ENCODE results near the gene SPEN.
"Not testable (repeated sequence)": the region's sequence is repeated elsewhere in the genome, so short reads cannot be mapped to it uniquely, and the experiment has no call there.

The SPEN gene

GRCh38 chr1:15837931-15838330 is 9.6 kb upstream of the SPEN start:
- no peak overlapping the region for H3K4me3 ChIP-seq (ENCODE audit: low read length)
- no peaks in the 10 kb centered on the region for H3K36me3 ChIP-seq (ENCODE audit: insufficient read depth, low read length)
- H2AFZ ChIP-seq (ENCODE audit: low read depth, low read length), result no peak overlapping the region
- no peaks in the 10 kb centered on the region for H3K27me3 ChIP-seq (ENCODE audit: insufficient read depth, low read length)
- H3K9me3 ChIP-seq (ENCODE audit: low read length), result no peaks in the 10 kb centered on the region
- peaks cover 18% of the 10 kb centered on the region for H3K4me1 ChIP-seq (ENCODE audit: insufficient read depth, low read length)

DNA sequence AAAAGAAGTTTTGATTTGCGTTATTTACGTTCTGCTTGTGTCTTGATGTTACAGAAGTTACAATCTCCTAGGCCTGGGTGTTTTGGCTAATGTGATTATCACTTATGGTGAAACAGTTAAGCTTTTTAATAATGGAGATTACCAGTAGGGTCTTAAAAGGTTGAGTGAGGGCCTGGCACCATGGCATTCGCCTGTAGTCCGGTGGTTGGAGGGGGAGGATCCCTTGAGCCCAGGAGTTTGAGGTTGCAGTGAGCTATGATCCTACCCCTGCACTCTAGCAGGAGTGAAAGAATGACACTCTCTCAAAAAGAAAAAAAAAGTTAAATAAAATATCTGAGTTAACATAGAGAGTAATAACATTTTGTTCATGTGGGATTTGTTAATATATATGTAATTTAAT is 8.8 kb upstream of the SPEN start:
- Histone ChIP-seq H3K27me3 (ENCODE audit: insufficient read depth, low read length) (no peaks in the 10 kb centered on the region), H3K4me1 (ENCODE audit: insufficient read depth, low read length) (peaks cover 15% of the 10 kb centered on the region), H3K36me3 (ENCODE audit: insufficient read depth, low read length) (no peaks in the 10 kb centered on the region), H2AFZ (ENCODE audit: low read depth, low read length) (no peak overlapping the region), H3K9me3 (ENCODE audit: low read length) (no peaks in the 10 kb centered on the region), H3K4me3 (ENCODE audit: low read length) (no peak overlapping the region)

DNA sequence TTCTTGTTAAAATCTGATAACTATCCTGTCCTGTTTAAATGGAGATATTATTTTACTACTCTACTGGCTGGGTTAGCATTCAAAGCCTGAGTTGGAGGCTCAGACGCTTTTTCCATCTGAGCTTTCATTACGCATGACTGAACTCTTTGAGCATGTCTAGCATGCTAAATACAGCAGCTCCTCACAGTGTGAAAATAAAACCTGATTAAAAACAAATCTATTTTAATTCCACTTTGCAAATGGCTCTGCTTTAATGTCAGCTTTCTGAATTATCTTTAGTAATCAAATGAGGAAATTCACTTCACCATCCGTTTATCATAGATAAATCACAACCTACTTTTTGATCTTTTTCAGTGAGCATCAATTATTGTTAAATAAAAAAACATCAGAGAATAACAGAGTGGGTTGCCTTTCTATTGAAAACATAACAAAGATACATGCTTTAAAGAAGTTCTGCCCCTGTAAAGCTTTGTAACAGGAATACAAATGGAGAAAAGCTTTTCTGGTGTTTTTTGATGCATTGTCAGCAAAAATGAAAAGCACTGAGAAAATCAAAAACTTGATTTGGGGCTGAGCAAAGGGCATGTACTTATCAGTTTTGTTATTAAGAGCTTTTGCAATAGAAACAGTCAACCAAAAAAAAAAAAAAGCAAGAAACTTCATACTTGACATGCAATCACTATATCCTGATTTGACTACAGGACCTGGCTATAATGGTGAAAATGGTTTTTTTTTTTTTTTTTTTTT is 3.5 kb upstream of the SPEN start:
- Histone ChIP-seq H3K27me3 (ENCODE audit: insufficient read depth, low read length) (no peaks in the 10 kb centered on the region), H3K36me3 (ENCODE audit: insufficient read depth, low read length) (no peaks in the 10 kb centered on the region), H3K9me3 (ENCODE audit: low read length) (no peaks in the 10 kb centered on the region), H3K4me1 (ENCODE audit: insufficient read depth, low read length) (peaks cover 18% of the 10 kb centered on the region), H3K4me3 (ENCODE audit: low read length) (peak overlapping the region; percentile 17), H2AFZ (ENCODE audit: low read depth, low read length) (no peak overlapping the region)

GRCh38 chr1:15846056-15846455 is 1.5 kb upstream of the SPEN start:
- H3K27me3 ChIP-seq (ENCODE audit: insufficient read depth, low read length); H3K36me3 ChIP-seq (ENCODE audit: insufficient read depth, low read length); H2AFZ ChIP-seq (ENCODE audit: low read depth, low read length); H3K4me3 ChIP-seq (ENCODE audit: low read length); H3K9me3 ChIP-seq (ENCODE audit: low read length): not testable (repeated sequence)
- H3K4me1 ChIP-seq (ENCODE audit: insufficient read depth, low read length), result peaks cover 26% of the 10 kb centered on the region

- H3K4me3 ChIP-seq (ENCODE audit: low read length), result peak overlapping the region; percentile 97
- H2AFZ ChIP-seq (ENCODE audit: low read depth, low read length), result no peak overlapping the region
- no peaks in the 10 kb centered on the region for H3K36me3 ChIP-seq (ENCODE audit: insufficient read depth, low read length)
- no peaks in the 10 kb centered on the region for H3K27me3 ChIP-seq (ENCODE audit: insufficient read depth, low read length)
- H3K4me1 ChIP-seq (ENCODE audit: insufficient read depth, low read length), result peaks cover 37% of the 10 kb centered on the region
- no peaks in the 10 kb centered on the region for H3K9me3 ChIP-seq (ENCODE audit: low read length)
Measured at GRCh38 chr1:15847893-15848142, 311 bp downstream of the SPEN start.

GRCh38 chr1:15848143-15848928 is 829 bp downstream of the SPEN start:
- H3K4me1 ChIP-seq (ENCODE audit: insufficient read depth, low read length), result peaks cover 37% of the 10 kb centered on the region

GRCh38 chr1:15848929-15849774 is 1.6 kb downstream of the SPEN start:
- H3K4me3 ChIP-seq (ENCODE audit: low read length), result peak overlapping the region; percentile 97
- H2AFZ ChIP-seq (ENCODE audit: low read depth, low read length), result no peak overlapping the region
- H3K27me3 ChIP-seq (ENCODE audit: insufficient read depth, low read length), result no peaks in the 10 kb centered on the region
- H3K36me3 ChIP-seq (ENCODE audit: insufficient read depth, low read length), result no peaks in the 10 kb centered on the region
- H3K9me3 ChIP-seq (ENCODE audit: low read length), result no peaks in the 10 kb centered on the region
- peaks cover 29% of the 10 kb centered on the region for H3K4me1 ChIP-seq (ENCODE audit: insufficient read depth, low read length)

More at GRCh38 chr1:15848143-15848928, 829 bp downstream of the SPEN start:
- Histone ChIP-seq H2AFZ (ENCODE audit: low read depth, low read length) (no peak overlapping the region), H3K27me3 (ENCODE audit: insufficient read depth, low read length) (no peaks in the 10 kb centered on the region), H3K36me3 (ENCODE audit: insufficient read depth, low read length) (no peaks in the 10 kb centered on the region), H3K9me3 (ENCODE audit: low read length) (no peaks in the 10 kb centered on the region), H3K4me3 (ENCODE audit: low read length) (peak overlapping the region; percentile 97)

DNA sequence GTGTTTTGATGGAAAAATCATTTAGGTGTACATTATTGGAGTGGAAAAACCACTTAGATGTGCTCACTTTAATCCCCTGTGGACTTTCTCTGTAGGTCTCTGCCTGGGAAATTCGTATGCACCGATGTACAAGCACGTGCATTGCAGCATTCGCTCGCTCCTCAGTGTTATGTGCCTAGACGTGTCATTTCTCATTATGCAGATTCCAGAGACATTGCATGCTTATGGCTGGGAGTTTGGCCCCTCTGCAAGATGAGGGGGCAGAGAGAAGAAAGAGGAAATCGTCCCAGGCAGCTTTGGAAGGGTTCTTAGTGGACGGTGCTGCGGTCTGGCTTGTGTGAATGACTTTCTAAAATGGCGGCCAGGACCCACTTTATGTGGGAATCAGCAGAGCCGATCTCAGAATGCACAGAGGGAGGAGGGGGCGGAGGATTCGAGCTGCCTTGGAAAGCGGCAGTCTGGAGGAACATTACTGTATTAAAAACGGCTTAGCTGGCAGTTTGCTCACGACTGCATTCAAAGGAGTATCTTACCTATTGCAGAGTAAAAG is 2.3 kb downstream of the SPEN start:
- no peaks in the 10 kb centered on the region for H3K36me3 ChIP-seq (ENCODE audit: insufficient read depth, low read length)
- no peaks in the 10 kb centered on the region for H3K9me3 ChIP-seq (ENCODE audit: low read length)
- H3K4me3 ChIP-seq (ENCODE audit: low read length), result peak overlapping the region; percentile 97
- H2AFZ ChIP-seq (ENCODE audit: low read depth, low read length), result no peak overlapping the region
- H3K4me1 ChIP-seq (ENCODE audit: insufficient read depth, low read length), result peaks cover 23% of the 10 kb centered on the region
- H3K27me3 ChIP-seq (ENCODE audit: insufficient read depth, low read length), result no peaks in the 10 kb centered on the region

DNA sequence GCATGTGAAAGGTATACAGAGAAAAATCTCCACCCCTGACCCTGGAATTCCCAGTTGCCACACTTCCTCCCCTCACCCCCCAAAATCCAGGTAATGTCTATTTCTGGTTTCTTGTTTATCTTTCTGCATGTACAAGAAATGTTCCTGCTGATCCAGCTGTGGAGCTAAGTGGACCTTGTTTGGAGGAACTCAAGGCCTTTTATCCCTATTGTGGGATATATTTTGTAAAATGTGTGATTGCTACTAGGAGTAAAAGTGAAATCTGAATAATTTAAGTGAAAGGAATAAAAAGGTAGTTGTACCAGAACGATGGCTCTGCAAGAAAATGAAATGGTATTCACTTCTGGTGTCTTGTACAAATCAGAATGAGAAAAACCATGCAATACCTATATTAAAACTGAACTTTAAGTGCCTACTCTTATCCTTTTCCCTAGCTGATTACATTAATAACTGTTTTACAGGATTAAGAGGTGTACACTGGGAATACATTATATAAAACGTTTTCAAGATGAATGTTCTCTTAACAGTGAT is 3.0 kb downstream of the SPEN start:
- Histone ChIP-seq H3K27me3 (ENCODE audit: insufficient read depth, low read length) (no peaks in the 10 kb centered on the region), H3K4me1 (ENCODE audit: insufficient read depth, low read length) (peaks cover 19% of the 10 kb centered on the region), H2AFZ (ENCODE audit: low read depth, low read length) (no peak overlapping the region), H3K9me3 (ENCODE audit: low read length) (no peaks in the 10 kb centered on the region), H3K4me3 (ENCODE audit: low read length) (peak overlapping the region; percentile 97), H3K36me3 (ENCODE audit: insufficient read depth, low read length) (no peaks in the 10 kb centered on the region)

DNA sequence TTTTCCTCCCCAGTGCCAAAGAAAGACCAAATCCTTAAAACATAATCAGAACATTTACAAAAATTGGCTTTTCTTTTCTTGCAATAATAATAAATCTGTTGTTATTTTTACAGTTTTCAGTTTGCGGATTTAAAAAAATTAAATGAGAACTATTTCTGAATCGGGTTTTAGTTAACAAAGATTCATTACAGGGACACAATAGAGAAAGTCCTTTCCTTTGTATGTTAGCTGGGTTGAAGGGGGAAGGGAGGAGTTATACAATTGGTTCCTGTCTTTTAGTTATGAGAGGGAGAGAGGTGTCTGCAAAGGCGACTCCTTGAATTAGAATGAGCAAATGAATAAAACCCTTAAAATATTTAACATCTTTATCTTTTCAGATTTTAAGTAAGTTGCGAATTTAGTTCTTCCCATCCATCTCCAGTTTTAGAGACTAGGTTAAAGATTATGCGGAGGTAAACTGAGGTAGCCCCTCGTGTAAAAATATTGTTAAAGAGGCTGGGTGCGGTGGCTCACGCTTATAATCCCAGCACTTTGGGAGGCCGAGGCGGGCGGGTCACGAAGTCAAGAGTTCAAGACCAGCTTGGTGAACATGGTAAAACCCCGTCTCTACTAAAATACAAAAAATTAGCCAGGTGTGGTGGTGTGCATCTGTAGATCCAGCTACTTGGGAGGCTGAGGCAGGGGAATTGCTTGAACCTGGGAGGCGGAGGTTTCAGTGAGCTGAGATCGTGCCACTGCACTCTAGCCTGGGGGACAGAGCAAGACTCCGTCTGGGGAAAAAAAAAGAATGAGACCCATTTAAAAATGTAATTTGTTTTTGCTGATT is 3.9 kb downstream of the SPEN start:
- Histone ChIP-seq H3K36me3 (ENCODE audit: insufficient read depth, low read length) (no peaks in the 10 kb centered on the region), H3K4me3 (ENCODE audit: low read length) (peak overlapping the region; percentile 97), H3K27me3 (ENCODE audit: insufficient read depth, low read length) (no peaks in the 10 kb centered on the region), H3K4me1 (ENCODE audit: insufficient read depth, low read length) (peaks cover 19% of the 10 kb centered on the region), H2AFZ (ENCODE audit: low read depth, low read length) (no peak overlapping the region), H3K9me3 (ENCODE audit: low read length) (no peaks in the 10 kb centered on the region)

- Histone ChIP-seq H3K9me3 (ENCODE audit: low read length) (no peaks in the 10 kb centered on the region), H3K4me1 (ENCODE audit: insufficient read depth, low read length) (peaks cover 19% of the 10 kb centered on the region), H3K36me3 (ENCODE audit: insufficient read depth, low read length) (no peaks in the 10 kb centered on the region), H3K4me3 (ENCODE audit: low read length) (no peak overlapping the region), H3K27me3 (ENCODE audit: insufficient read depth, low read length) (no peaks in the 10 kb centered on the region), H2AFZ (ENCODE audit: low read depth, low read length) (no peak overlapping the region)
Measured at GRCh38 chr1:15852036-15852827, 4.7 kb downstream of the SPEN start.
